Ishikawa (cell line): ENCODE results near the gene CCM2.

Experiments
- CEBPB ChIP-seq: IDR thresholded peaks from 2 replicates; pipeline ENCODE4 v1.6.1; 2012
- CREB1 ChIP-seq: IDR thresholded peaks from 2 replicates; pipeline ENCODE4 v1.6.1; 2012; ENCODE audit warnings: low read depth
- EGR1 ChIP-seq: IDR thresholded peaks from 2 replicates; pipeline ENCODE4 v1.6.1; 2012
- EP300 ChIP-seq: IDR thresholded peaks from 2 replicates; pipeline ENCODE4 v1.6.1; 2012; ENCODE audit warnings: borderline replicate concordance
- FOXM1 ChIP-seq: IDR thresholded peaks from 2 replicates; pipeline ENCODE4 v1.6.1; 2012; ENCODE audit warnings: low read depth, borderline replicate concordance
- MAX ChIP-seq: IDR thresholded peaks from 2 replicates; pipeline ENCODE4 v1.6.1; 2012
- NFIC ChIP-seq: IDR thresholded peaks from 2 replicates; pipeline ENCODE4 v1.6.1; 2012
- RAD21 ChIP-seq: IDR thresholded peaks from 2 replicates; pipeline ENCODE4 v1.6.1; 2012; ENCODE audit warnings: low read depth
- TAF1 ChIP-seq: IDR thresholded peaks from 2 replicates; pipeline ENCODE4 v1.6.1; 2012; ENCODE audit warnings: low read depth, mild to moderate bottlenecking
- TCF12 ChIP-seq: IDR thresholded peaks from 2 replicates; pipeline ENCODE4 v1.6.1; 2012; ENCODE audit warnings: low read depth
- TEAD4 ChIP-seq: IDR thresholded peaks from 2 replicates; pipeline ENCODE4 v1.6.1; 2012
- YY1 ChIP-seq: IDR thresholded peaks from 2 replicates; pipeline ENCODE4 v1.6.1; 2012; ENCODE audit warnings: low read depth
- ZBTB7A ChIP-seq: IDR thresholded peaks from 2 replicates; pipeline ENCODE4 v1.6.1; 2012; ENCODE audit warnings: low read depth
- TF ChIP-seq, protein P1 (sequence below): IDR thresholded peaks from 2 replicates; pipeline ENCODE4 v1.6.1; 2012
- TF ChIP-seq, protein P2 (sequence below): IDR thresholded peaks from 2 replicates; pipeline ENCODE4 v1.6.1; 2012; ENCODE audit warnings: low read depth, mild to moderate bottlenecking

Gene CCM2

GRCh38 chr7:44966731-44967538, 33.1 kb upstream of the CCM2 start:
- TF ChIP-seq TEAD4 (no peak; the same call in 1 of the 2 replicates), EP300 (peak; percentile 65), RAD21 (no peak), MAX (no peak), CREB1 (no peak), ZBTB7A (0 out of 2 replicates have a peak, but pooled peaks have one; percentile 14), FOXM1 (no peak), TCF12 (peak; percentile 68), NFIC (peak; percentile 86)
- TF ChIP-seq, protein P1, sequence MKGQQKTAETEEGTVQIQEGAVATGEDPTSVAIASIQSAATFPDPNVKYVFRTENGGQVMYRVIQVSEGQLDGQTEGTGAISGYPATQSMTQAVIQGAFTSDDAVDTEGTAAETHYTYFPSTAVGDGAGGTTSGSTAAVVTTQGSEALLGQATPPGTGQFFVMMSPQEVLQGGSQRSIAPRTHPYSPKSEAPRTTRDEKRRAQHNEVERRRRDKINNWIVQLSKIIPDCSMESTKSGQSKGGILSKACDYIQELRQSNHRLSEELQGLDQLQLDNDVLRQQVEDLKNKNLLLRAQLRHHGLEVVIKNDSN: no peak
- TF ChIP-seq, protein P2, sequence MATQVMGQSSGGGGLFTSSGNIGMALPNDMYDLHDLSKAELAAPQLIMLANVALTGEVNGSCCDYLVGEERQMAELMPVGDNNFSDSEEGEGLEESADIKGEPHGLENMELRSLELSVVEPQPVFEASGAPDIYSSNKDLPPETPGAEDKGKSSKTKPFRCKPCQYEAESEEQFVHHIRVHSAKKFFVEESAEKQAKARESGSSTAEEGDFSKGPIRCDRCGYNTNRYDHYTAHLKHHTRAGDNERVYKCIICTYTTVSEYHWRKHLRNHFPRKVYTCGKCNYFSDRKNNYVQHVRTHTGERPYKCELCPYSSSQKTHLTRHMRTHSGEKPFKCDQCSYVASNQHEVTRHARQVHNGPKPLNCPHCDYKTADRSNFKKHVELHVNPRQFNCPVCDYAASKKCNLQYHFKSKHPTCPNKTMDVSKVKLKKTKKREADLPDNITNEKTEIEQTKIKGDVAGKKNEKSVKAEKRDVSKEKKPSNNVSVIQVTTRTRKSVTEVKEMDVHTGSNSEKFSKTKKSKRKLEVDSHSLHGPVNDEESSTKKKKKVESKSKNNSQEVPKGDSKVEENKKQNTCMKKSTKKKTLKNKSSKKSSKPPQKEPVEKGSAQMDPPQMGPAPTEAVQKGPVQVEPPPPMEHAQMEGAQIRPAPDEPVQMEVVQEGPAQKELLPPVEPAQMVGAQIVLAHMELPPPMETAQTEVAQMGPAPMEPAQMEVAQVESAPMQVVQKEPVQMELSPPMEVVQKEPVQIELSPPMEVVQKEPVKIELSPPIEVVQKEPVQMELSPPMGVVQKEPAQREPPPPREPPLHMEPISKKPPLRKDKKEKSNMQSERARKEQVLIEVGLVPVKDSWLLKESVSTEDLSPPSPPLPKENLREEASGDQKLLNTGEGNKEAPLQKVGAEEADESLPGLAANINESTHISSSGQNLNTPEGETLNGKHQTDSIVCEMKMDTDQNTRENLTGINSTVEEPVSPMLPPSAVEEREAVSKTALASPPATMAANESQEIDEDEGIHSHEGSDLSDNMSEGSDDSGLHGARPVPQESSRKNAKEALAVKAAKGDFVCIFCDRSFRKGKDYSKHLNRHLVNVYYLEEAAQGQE: no peak

- TF ChIP-seq, protein P2: no peak
- TF ChIP-seq MAX: peak; percentile 74
- peak; percentile 69 for TF ChIP-seq RAD21
Measured at GRCh38 chr7:44967571-44968446, 32.2 kb upstream of the CCM2 start.

- TF ChIP-seq ZBTB7A (no peak), NFIC (no peak), FOXM1 (no peak), RAD21 (no peak)
Measured at GRCh38 chr7:44969049-44969700, 30.8 kb upstream of the CCM2 start.

- no peak for TF ChIP-seq NFIC
- no peak for TF ChIP-seq TEAD4
- TF ChIP-seq RAD21: no peak
- TF ChIP-seq EGR1: no peak
- TF ChIP-seq, protein P1: no peak
- TF ChIP-seq TAF1: no peak
- TF ChIP-seq TCF12: no peak
- TF ChIP-seq, protein P2: no peak
- TF ChIP-seq CEBPB: no peak
- TF ChIP-seq CREB1: no peak
- no peak for TF ChIP-seq EP300
- no peak for TF ChIP-seq ZBTB7A
- TF ChIP-seq MAX: no peak
- no peak for TF ChIP-seq YY1
- no peak for TF ChIP-seq FOXM1
Measured at GRCh38 chr7:44969701-44970522, 30.1 kb upstream of the CCM2 start.
